Liver (tissue), 9 donors: Measurements from ENCODE around the gene FAM8A1. TPM values are rescaled to one million over a fixed set of nuclear protein-coding genes. Genes with fewer than 3 reads are reported as not detected.

Experiments
- DNase-seq: peaks from one replicate; pipeline ENCODE4 v3.0.0-alpha.2; 2017; ENCODE audit warnings: low spot score
- H3K27ac ChIP-seq, 2 donors: one replicate each; pipeline ENCODE4 v1.7.0; 2013; ENCODE audit warnings: inconsistent platforms in 2 of 2, low read length in 2 of 2, control low read depth in 1 of 2, low read depth in 1 of 2, mild to moderate bottlenecking in 1 of 2
- H3K27me3 ChIP-seq, 4 donors: one replicate each; pipeline versions ENCODE4 v1.6.1 to v1.7.0; 2013; ENCODE audit warnings: low read length in 3 of 4, inconsistent platforms in 1 of 4, mild to moderate bottlenecking in 1 of 4, moderate library complexity in 1 of 4; ENCODE audit not compliant: control insufficient read depth in 4 of 4, insufficient read depth in 4 of 4
- H3K36me3 ChIP-seq, 4 donors: one replicate each; pipeline versions ENCODE4 v1.6.1 to v1.7.0; 2013; ENCODE audit warnings: low read length in 3 of 4, mild to moderate bottlenecking in 3 of 4, low read depth in 1 of 4, moderate library complexity in 1 of 4; ENCODE audit not compliant: control insufficient read depth in 4 of 4, insufficient read depth in 3 of 4
- H3K4me1 ChIP-seq, 4 donors: one replicate each; pipeline versions ENCODE4 v1.6.1 to v1.7.0; 2013; ENCODE audit warnings: low read length in 3 of 4, mild to moderate bottlenecking in 3 of 4, moderate library complexity in 1 of 4; ENCODE audit not compliant: control insufficient read depth in 4 of 4, insufficient read depth in 4 of 4
- H3K4me3 ChIP-seq, 3 donors: one replicate each; pipeline versions ENCODE4 v1.6.1 to v1.7.0; 2013; ENCODE audit warnings: low read length in 3 of 3, control low read depth in 1 of 3, low read depth in 1 of 3, mild to moderate bottlenecking in 1 of 3
- H3K9ac ChIP-seq, 2 donors: one replicate each; pipeline ENCODE4 v1.7.0; 2013; ENCODE audit warnings: low read length in 2 of 2, mild to moderate bottlenecking in 2 of 2, moderate library complexity in 2 of 2, control low read depth in 1 of 2, low read depth in 1 of 2
- H3K9me3 ChIP-seq, 4 donors: one replicate each; pipeline versions ENCODE4 v1.6.1 to v1.7.0; 2013; ENCODE audit warnings: low read length in 3 of 4; ENCODE audit not compliant: control insufficient read depth in 4 of 4
- EGR1 ChIP-seq, 2 donors: IDR thresholded peaks; 2 replicates each; pipeline ENCODE4 v1.6.1; 2016 to 2018; ENCODE audit warnings: antibody characterized with exemption in 2 of 2, low read depth in 2 of 2
- FOXA1 ChIP-seq: IDR thresholded peaks from 2 replicates; pipeline ENCODE4 v1.6.1; 2016; ENCODE audit warnings: antibody characterized with exemption
- FOXA2 ChIP-seq: IDR thresholded peaks from 2 replicates; pipeline ENCODE4 v1.6.1; 2016; ENCODE audit warnings: antibody characterized with exemption
- GABPA ChIP-seq, 2 donors: IDR thresholded peaks in 1 of 2; conservative IDR thresholded peaks in 1 of 2; 2 replicates each; pipeline ENCODE4 v1.6.1; 2016; ENCODE audit warnings: antibody characterized with exemption in 2 of 2, mild to moderate bottlenecking in 1 of 2, moderate library complexity in 1 of 2
- HNF4A ChIP-seq, 2 donors: conservative IDR thresholded peaks; 2 replicates each; pipeline ENCODE4 v1.6.1; 2016; ENCODE audit warnings: antibody characterized with exemption in 2 of 2, mild to moderate bottlenecking in 2 of 2
- JUND ChIP-seq, 2 donors: IDR thresholded peaks; 2 replicates each; pipeline ENCODE4 v1.6.1; 2016; ENCODE audit warnings: antibody characterized with exemption in 2 of 2
- NR2F2 ChIP-seq: IDR thresholded peaks from 2 replicates; pipeline ENCODE4 v1.6.1; 2016; ENCODE audit warnings: antibody characterized with exemption
- RAD21 ChIP-seq, 2 donors: IDR thresholded peaks; 2 replicates each; pipeline ENCODE4 v1.6.1; 2016; ENCODE audit warnings: antibody characterized with exemption in 2 of 2, mild to moderate bottlenecking in 2 of 2
- RXRA ChIP-seq, 2 donors: IDR thresholded peaks; 2 replicates each; pipeline ENCODE4 v1.6.1; 2017 to 2018; ENCODE audit warnings: antibody characterized with exemption in 2 of 2, mild to moderate bottlenecking in 1 of 2
- SP1 ChIP-seq: IDR thresholded peaks from 2 replicates; pipeline ENCODE4 v1.6.1; 2018; ENCODE audit warnings: antibody characterized with exemption, mild to moderate bottlenecking
- TAF1 ChIP-seq: conservative IDR thresholded peaks from 2 replicates; pipeline ENCODE4 v1.6.1; 2016; ENCODE audit warnings: antibody characterized with exemption, mild to moderate bottlenecking
- YY1 ChIP-seq: IDR thresholded peaks from 2 replicates; pipeline ENCODE4 v1.6.1; 2016; ENCODE audit warnings: antibody characterized with exemption, mild to moderate bottlenecking
- WGBS: extraction: QIAGEN DNeasy Blood & Tissue Kit; methylation state at CpG from one replicate; pipeline ENCODE4 v1.1.7; 2013; 5-methylcytosine and 5-hydroxymethylcytosine counted together
- polyA plus RNA-seq, 2 donors: library from polyadenylated mRNA; stranded (reverse) in 1 of 2; unstranded in 1 of 2; fragments of 200-250 nt in 1 of 2; fragments of >200 nt in 1 of 2; fragmentation: Nextera tagmentation in 1 of 2; extraction: Ambion mirVana in 1 of 2; gene quantifications; one replicate each; pipeline versions ENCODE4 v1.2.1 to v1.2.3, GENCODE V29; 2013 to 2015
- total RNA-seq, 2 donors: library from RNA; depleted of rRNA; stranded (reverse); fragments of >200 nt; gene quantifications; one replicate each; pipeline ENCODE4 v1.2.3, GENCODE V29; 2014
- TF ChIP-seq, protein P1 (sequence below): IDR thresholded peaks from 2 replicates; pipeline ENCODE4 v1.6.1; 2016; ENCODE audit warnings: antibody characterized with exemption
- TF ChIP-seq, protein P2 (sequence below): fragments of 150-350 bp; IDR thresholded peaks from 2 replicates; pipeline ENCODE4 v1.5.1; 2017; ENCODE audit warnings: improper control_type of control experiment, low read depth, low read length; ENCODE audit not compliant: missing input control
- TF ChIP-seq, protein P3 (sequence below): IDR thresholded peaks from 2 replicates; pipeline ENCODE4 v1.6.1; 2016; ENCODE audit warnings: antibody characterized with exemption
- TF ChIP-seq, protein P4 (sequence below): IDR thresholded peaks from 2 replicates; pipeline ENCODE4 v1.6.1; 2016; ENCODE audit warnings: antibody characterized with exemption
- donor health status: healthy.
- donor health status: healthy.
- donor health status: healthy.
- donor health status: healthy.
- donor health status: healthy.

FAM8A1 gene
- total and polyA plus RNA-seq, 4 donors: 20.7 to 47.2 (median 20.9) TPM

DNA sequence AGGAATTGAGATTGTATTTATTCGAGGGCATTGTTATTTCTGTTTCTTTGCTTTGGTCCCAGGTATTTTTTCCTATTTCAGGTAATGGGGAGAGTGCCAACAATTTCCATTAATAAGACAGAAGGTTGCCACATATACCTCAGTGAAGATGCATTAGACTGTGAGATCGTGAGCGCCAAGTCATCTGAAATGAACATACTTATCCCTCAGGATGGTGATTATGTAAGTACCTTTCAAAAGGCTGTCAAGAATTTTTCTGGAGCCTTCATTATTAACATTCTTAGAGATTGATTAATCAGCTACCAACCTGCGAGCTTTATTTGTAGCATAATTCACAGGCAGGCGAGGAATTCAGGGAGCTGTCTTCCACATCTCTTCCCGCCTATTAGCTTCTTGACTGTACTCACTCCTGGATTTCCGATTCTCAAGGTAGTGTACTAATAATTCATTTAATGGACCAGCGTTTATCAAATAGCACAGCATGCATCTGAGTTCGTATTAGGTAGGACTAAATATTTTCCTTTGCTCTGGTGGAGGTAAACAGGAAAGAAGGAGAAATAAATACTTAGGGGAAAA, 48.6 kb upstream of the FAM8A1 start:
- Histone ChIP-seq H3K9ac (no peak overlapping the region), H3K36me3 (no peaks in the 10 kb centered on the region), H3K27me3 (no peaks in the 10 kb centered on the region), H3K4me3 (no peak overlapping the region), H3K27ac (no peak overlapping the region), H3K4me1 (no peaks in the 10 kb centered on the region), H3K9me3 (no peaks in the 10 kb centered on the region)
- no peak for DNase-seq
- 95% methylated on average over 9 of the region's 9 CpGs for WGBS
- TF ChIP-seq JUND (IDR thresholded peaks at IDR 0.05) (no peak), FOXA1 (no peak), SP1 (no peak), HNF4A (conservative IDR thresholded peaks at IDR 0.05) (no peak), TAF1 (no peak)
- TF ChIP-seq, protein P1, sequence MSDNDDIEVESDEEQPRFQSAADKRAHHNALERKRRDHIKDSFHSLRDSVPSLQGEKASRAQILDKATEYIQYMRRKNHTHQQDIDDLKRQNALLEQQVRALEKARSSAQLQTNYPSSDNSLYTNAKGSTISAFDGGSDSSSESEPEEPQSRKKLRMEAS: no peak

DNA sequence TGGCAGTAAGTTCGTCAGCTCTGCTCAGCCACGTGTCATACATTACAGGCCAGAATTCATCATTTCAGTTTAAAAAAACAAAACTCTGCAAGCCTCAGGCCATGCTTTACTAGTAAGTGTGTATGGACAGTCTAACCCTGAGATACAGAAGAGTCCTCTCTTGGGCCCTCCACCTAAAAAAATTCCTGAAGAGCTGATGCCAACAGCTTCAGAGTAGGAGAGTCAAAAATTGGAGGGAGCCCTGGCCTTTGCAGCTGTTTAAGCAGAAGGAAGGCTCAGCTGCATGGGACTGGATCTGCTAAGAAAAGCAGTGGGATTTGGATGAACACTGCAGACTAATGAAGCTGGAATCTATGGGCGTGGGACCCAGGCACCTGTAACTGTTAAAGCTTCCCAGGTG, 47.2 kb upstream of the FAM8A1 start:
- Histone ChIP-seq H3K27me3 (no peaks in the 10 kb centered on the region), H3K36me3 (no peaks in the 10 kb centered on the region), H3K4me1 (no peaks in the 10 kb centered on the region), H3K4me3 (no peak overlapping the region), H3K27ac (no peak overlapping the region), H3K9ac (no peak overlapping the region), H3K9me3 (no peaks in the 10 kb centered on the region)
- no peak for TF ChIP-seq EGR1 (IDR thresholded peaks at IDR 0.05; ENCODE audit: low read depth in 2 of 2)
- TF ChIP-seq GABPA (IDR thresholded peaks at IDR 0.05 in 1 of 2, conservative IDR thresholded peaks at IDR 0.05 in 1 of 2): no peak
- TF ChIP-seq SP1: no peak
- TF ChIP-seq RXRA (IDR thresholded peaks at IDR 0.05): no peak
- TF ChIP-seq, protein P1: no peak
- TF ChIP-seq FOXA2: no peak
- TF ChIP-seq YY1: no peak
- TF ChIP-seq, protein P2, sequence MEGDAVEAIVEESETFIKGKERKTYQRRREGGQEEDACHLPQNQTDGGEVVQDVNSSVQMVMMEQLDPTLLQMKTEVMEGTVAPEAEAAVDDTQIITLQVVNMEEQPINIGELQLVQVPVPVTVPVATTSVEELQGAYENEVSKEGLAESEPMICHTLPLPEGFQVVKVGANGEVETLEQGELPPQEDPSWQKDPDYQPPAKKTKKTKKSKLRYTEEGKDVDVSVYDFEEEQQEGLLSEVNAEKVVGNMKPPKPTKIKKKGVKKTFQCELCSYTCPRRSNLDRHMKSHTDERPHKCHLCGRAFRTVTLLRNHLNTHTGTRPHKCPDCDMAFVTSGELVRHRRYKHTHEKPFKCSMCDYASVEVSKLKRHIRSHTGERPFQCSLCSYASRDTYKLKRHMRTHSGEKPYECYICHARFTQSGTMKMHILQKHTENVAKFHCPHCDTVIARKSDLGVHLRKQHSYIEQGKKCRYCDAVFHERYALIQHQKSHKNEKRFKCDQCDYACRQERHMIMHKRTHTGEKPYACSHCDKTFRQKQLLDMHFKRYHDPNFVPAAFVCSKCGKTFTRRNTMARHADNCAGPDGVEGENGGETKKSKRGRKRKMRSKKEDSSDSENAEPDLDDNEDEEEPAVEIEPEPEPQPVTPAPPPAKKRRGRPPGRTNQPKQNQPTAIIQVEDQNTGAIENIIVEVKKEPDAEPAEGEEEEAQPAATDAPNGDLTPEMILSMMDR: no peak
- TF ChIP-seq JUND (IDR thresholded peaks at IDR 0.05): no peak
- TF ChIP-seq NR2F2: no peak
- TF ChIP-seq, protein P3, sequence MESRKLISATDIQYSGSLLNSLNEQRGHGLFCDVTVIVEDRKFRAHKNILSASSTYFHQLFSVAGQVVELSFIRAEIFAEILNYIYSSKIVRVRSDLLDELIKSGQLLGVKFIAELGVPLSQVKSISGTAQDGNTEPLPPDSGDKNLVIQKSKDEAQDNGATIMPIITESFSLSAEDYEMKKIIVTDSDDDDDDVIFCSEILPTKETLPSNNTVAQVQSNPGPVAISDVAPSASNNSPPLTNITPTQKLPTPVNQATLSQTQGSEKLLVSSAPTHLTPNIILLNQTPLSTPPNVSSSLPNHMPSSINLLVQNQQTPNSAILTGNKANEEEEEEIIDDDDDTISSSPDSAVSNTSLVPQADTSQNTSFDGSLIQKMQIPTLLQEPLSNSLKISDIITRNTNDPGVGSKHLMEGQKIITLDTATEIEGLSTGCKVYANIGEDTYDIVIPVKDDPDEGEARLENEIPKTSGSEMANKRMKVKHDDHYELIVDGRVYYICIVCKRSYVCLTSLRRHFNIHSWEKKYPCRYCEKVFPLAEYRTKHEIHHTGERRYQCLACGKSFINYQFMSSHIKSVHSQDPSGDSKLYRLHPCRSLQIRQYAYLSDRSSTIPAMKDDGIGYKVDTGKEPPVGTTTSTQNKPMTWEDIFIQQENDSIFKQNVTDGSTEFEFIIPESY: no peak
- TF ChIP-seq, protein P4, sequence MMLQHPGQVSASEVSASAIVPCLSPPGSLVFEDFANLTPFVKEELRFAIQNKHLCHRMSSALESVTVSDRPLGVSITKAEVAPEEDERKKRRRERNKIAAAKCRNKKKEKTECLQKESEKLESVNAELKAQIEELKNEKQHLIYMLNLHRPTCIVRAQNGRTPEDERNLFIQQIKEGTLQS: no peak
- TF ChIP-seq HNF4A (conservative IDR thresholded peaks at IDR 0.05): no peak
- TF ChIP-seq RAD21 (IDR thresholded peaks at IDR 0.05): no peak
- WGBS: 94% methylated on average over 3 of the region's 3 CpGs
- no peak for DNase-seq
